ENCODE measurements around the gene SNRPF.
"Not testable (repeated sequence)": the region's sequence is repeated elsewhere in the genome, so short reads cannot be mapped to it uniquely, and the experiment has no call there.

The SNRPF gene

GRCh38 chr12:95858451-95859343, at the start of gene SNRPF:
Gene SNRPF (plus strand): TSS chr12:95858952. CDS start chr12:95859074, 122 bp downstream.
- DNase-seq = peak; percentile 86

- no peak for DNase-seq
Observed at GRCh38 chr12:95809000-95809680, 49.6 kb upstream of the SNRPF start.

- DNase-seq = no peak
Observed at GRCh38 chr12:95810411-95810810, 48.3 kb upstream of the SNRPF start.

- DNase-seq = not testable (repeated sequence)
Observed at GRCh38 chr12:95812155-95812554, 46.6 kb upstream of the SNRPF start.

GRCh38 chr12:95815632-95816212, 43.0 kb upstream of the SNRPF start:
- DNase-seq = peak; percentile 47

- DNase-seq = peak; percentile 70
Observed at GRCh38 chr12:95820096-95820703, 38.6 kb upstream of the SNRPF start.

- DNase-seq = no peak
Observed at GRCh38 chr12:95829395-95829794, 29.4 kb upstream of the SNRPF start.

GRCh38 chr12:95830335-95831089, 28.2 kb upstream of the SNRPF start:
- no peak for DNase-seq

GRCh38 chr12:95834572-95834971, 24.2 kb upstream of the SNRPF start:
- DNase-seq = no peak

GRCh38 chr12:95836185-95836609, 22.6 kb upstream of the SNRPF start:
- DNase-seq = no peak

GRCh38 chr12:95836630-95837239, 22.0 kb upstream of the SNRPF start:
- no peak for DNase-seq

- no peak for DNase-seq
Observed at GRCh38 chr12:95837240-95838038, 21.3 kb upstream of the SNRPF start.

- DNase-seq = no peak
Observed at GRCh38 chr12:95838125-95838524, 20.6 kb upstream of the SNRPF start.

GRCh38 chr12:95842426-95842825, 16.3 kb upstream of the SNRPF start:
- not testable (repeated sequence) for DNase-seq

GRCh38 chr12:95848575-95849388, 10.0 kb upstream of the SNRPF start:
- peak; percentile 34 for DNase-seq

GRCh38 chr12:95851606-95852005, 7.1 kb upstream of the SNRPF start:
- no peak for DNase-seq

- no peak for DNase-seq
Observed at GRCh38 chr12:95852133-95852532, 6.6 kb upstream of the SNRPF start.

- no peak for DNase-seq
Observed at GRCh38 chr12:95857156-95857555, 1.6 kb upstream of the SNRPF start.

GRCh38 chr12:95857799-95858198, 953 bp upstream of the SNRPF start:
- no peak for DNase-seq

- no peak for DNase-seq
Observed at GRCh38 chr12:95859344-95859816, 628 bp downstream of the SNRPF start.
